Inflammatory macrophage (primary cell): ENCODE data around the gene CCDC69.
"Not testable (repeated sequence)": the region's sequence is repeated elsewhere in the genome, so short reads cannot be mapped to it uniquely, and the experiment has no call there.

Experiments used
- DNase-seq, 2 donors: peaks; one replicate each; pipeline ENCODE4 v3.0.0-alpha.2; 2020 to 2022
- total RNA-seq, 18 experiments: gene quantifications; one replicate each; lab custom pipeline; 2026; ENCODE audit warnings: mixed read lengths in 6 of 18, inconsistent platforms in 2 of 18; lab: John Stamatoyannopoulos, UW

The CCDC69 gene, protein sequence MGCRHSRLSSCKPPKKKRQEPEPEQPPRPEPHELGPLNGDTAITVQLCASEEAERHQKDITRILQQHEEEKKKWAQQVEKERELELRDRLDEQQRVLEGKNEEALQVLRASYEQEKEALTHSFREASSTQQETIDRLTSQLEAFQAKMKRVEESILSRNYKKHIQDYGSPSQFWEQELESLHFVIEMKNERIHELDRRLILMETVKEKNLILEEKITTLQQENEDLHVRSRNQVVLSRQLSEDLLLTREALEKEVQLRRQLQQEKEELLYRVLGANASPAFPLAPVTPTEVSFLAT
- total RNA-seq = 10.7 to 46.8 (median 26.5) reads per million in 18 experiments

GRCh38 chr5:151223447-151224264 is at the start of gene CCDC69:
CCDC69 (minus strand) TSS chr5:151224092; CDS start chr5:151223970, 122 bp downstream.
- DNase-seq = peak; percentile 61 to 76

DNA sequence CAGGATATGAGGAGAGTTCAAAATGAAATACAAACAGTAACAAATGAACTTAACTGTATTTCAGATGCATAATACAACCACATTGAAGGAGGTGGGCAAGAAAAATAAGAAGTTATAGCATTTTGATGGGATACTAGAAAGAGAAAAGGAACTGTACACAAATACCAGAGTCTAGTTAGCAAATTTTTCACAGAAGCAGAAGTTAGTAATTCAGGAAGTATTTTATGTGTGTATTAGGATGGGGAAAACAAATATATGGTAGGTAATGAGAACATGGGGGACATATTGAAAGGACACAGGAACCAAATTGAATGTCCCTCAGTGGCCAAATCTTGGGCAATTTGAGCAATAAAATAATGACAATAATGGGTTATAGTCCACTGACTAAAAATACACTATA is 47.4 kb upstream of the CCDC69 start:
- peak in 1 of 2 donors; percentile 65 for DNase-seq

DNA sequence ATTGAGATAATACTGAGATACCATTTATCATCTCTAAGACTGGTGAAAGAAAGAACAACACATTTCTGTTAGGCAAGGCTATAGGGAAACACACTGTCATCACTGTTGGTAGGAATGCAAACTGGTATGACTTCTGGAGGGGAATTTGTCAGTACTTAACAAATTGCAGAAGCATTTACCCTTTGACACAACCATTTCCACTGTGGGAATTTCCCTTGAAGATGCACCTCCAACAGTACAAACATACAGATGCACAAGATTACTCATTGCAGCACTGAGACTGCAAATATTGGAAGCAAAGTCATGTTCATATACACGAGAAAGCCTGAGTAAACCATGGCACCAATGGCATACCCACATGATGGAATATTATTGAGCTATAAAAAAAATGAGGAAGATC is 46.7 kb upstream of the CCDC69 start:
- DNase-seq = peak; percentile 48 to 56

- DNase-seq = no peak
Measured at GRCh38 chr5:151267491-151268260, 43.8 kb upstream of the CCDC69 start.

DNA sequence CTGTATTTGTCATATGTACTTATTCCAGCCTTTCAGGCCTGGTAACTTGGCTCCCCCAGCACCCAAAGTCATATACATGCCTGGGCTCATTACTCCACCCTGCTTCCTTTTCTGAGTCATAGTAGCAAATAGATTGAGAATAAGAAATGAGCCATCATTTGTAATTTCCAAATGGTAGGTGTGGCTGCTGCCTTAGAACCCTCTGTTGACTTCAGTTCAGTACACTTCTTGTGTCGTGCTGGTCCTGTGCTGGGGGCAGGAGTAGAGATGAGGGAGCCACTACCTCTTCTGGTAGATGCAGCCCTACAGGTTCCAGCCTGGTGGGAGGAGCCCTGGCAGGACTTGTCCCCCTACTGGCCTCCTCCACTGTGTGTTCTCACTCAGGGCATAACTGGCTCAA is 40.2 kb upstream of the CCDC69 start:
- DNase-seq = peak; percentile 46 to 70

GRCh38 chr5:151262532-151262931 is 38.6 kb upstream of the CCDC69 start:
- DNase-seq = no peak

GRCh38 chr5:151259931-151260330 is 36.0 kb upstream of the CCDC69 start:
- no peak for DNase-seq

- peak; percentile 71 to 91 for DNase-seq
Measured at GRCh38 chr5:151258816-151259215, 34.9 kb upstream of the CCDC69 start.

- DNase-seq = peak; percentile 95 to 97
Measured at GRCh38 chr5:151258201-151258611, 34.3 kb upstream of the CCDC69 start.

DNA sequence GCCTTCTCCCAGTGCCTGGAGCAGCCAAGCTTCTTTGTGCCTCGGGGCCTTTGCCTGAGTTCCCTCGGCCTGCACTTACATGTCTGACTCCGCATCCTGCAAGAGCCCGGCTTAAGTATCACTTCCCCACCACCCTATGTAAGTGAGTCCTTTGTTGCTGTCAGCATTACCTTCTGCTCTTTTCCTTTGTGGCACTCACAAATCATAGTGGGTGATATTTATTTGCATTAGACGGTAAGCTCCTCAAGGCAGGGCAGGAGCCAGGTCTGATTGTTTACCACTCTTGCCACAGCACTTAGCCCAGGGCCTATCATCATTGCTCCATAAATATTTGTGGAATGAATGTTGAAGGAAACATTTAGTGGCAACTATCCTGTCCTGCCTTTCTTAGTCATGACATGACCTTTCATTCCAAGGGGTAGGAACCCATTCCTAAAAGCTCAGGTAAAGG is 33.9 kb upstream of the CCDC69 start:
- peak; percentile 71 to 83 for DNase-seq

DNA sequence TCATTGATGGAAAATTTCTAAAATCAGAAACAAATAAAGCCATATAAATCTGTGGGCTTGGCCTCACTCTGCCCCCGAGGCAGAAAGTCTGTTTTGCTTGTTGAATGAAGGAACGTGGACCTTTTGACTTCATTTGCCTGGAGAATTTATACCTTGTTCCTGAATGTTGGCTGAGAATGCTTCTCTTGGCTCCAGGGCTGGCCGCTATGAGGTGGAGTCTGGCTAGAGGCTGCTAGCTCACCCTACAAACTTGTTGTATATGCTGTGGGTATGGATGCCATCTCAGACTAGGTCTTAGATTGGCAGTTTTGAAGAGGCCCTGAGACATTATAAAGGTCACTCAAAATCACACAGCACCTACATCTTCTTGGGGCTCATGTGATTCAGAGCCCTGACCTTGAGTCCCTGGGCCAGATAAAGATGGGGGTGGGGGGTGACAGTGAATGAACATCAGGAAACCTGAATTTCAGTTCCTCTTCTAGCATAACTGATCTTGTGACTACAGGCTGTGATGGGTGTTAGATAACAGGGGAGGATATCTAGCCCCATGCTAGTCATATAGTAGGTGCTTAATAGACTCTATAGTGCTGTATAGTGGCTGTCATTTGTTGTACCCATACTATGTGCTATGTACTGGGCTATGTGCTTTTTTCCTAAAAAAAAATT is 31.9 kb upstream of the CCDC69 start:
- peak; percentile 82 to 87 for DNase-seq

DNA sequence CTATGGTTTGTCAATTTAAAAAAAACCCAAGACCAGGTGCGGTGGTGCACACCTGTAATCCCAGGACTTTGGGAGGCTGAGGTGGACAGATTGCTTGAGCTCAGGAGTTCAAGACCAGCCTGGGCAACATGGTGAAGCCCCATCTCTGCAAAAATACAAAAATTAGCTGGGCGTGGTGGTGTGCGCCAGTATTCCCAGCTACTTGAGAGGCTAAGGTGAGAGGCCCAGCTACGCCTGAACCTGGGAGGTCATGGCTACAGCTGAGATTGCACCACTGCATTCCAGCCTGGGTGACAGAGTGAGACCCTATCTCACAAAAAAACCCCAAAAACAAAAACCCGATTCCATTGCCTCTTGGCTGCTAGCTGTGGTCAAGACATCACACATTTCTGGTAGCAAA is 31.1 kb upstream of the CCDC69 start:
- DNase-seq = not testable (repeated sequence)

- DNase-seq = peak in 1 of 2 donors; percentile 37
Measured at GRCh38 chr5:151254556-151254955, 30.7 kb upstream of the CCDC69 start.

DNA sequence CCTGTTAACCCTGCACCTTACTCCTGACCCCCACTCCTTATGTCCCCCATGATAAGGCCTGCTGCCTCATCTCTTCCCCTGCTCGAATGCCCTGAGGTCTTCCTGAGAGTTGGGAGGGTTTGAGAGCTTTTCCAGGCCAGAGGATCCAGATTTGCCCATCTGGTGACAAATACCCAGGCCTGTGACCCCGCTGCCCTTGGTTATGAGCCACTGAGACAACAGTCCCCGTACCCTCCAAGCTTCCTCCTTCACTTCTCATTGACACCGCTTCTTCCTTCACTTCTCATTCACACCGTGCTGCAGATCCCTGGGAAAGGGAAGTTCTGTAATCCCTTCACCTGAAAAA is 29.7 kb upstream of the CCDC69 start:
- DNase-seq = peak; percentile 28 to 55

GRCh38 chr5:151252762-151253604 is 29.1 kb upstream of the CCDC69 start, which contains the start of gene GM2A:
GM2A (plus strand) TSS chr5:151253185; CDS start chr5:151253217, 32 bp downstream.
- peak; percentile 100 for DNase-seq

- no peak for DNase-seq
Measured at GRCh38 chr5:151251621-151252020, 27.7 kb upstream of the CCDC69 start.

GRCh38 chr5:151251001-151251551 is 27.2 kb upstream of the CCDC69 start:
- no peak for DNase-seq

DNA sequence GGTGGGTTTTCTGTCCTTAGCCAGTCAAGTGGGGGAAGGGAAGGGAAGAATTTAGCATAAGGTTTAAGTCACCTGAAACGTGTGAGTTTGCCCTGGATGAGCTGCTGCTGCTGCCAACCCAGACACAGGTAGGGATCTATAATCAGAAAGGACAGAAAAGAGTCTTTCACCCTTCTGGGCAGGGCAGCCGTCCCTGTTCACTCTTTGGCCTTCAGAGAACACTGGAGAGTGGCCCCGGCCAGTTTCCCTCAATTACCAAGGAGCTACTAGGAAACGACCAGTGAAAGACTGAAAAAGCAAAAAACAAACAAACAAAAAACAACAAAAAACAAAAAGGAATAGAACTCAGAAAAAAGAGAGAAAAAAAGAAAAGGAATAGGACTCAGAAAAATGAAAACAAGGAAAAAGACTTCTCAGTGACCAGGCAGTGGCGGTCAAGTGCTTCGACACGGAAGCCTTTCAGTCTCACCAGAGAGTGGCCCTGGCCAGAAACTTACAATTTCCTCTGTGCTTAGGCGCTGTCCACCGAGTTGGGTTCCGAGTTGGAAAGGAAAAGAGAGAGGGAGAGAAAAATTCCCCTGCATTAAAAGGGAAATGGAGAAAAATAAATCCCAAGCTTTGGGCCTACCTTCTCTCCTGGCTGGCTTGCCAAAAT is 26.6 kb upstream of the CCDC69 start:
- no peak for DNase-seq

GRCh38 chr5:151249281-151249680 is 25.4 kb upstream of the CCDC69 start:
- peak; percentile 32 to 62 for DNase-seq

GRCh38 chr5:151248651-151249050 is 24.8 kb upstream of the CCDC69 start:
- no peak for DNase-seq
